Activated B cell treated with CpG ODN at 0.5 μM for 24 hours (primary cell): ENCODE results near the gene STK17A. TPM values are rescaled to one million over a fixed set of nuclear protein-coding genes. Genes with fewer than 3 reads are reported as not detected.
A peak's percentile ranks its signal among the peaks of the same experiment; 100 is the strongest.

Experiments
- ATAC-seq: fragments of 200-7000 bp; cut with Tn5 transposase; one replicate; pipeline ENCODE4 v1.10.0; 2021; ENCODE audit warnings: low read depth, mild to moderate bottlenecking, moderate library complexity
- CTCF ChIA-PET: fragments of 350-600 bp; sonication (Branson Sonifier 250); formaldehyde crosslinking; loops from one replicate; lab custom pipeline; 2021; ENCODE audit warnings: antibody characterized with exemption; lab: Charles Lee
- POLR2A ChIA-PET: fragments of 350-600 bp; sonication (Branson Sonifier 250); formaldehyde crosslinking; loops from one replicate; lab custom pipeline; 2021; ENCODE audit warnings: antibody characterized with exemption; lab: Charles Lee
- DNase-seq: peaks from one replicate; pipeline ENCODE4 v3.0.0; 2022
- H3K27ac Mint-ChIP-seq: one replicate; pipeline ENCODE4 v1.8.0; 2020; ENCODE audit warnings: mixed read lengths
- H3K27me3 Mint-ChIP-seq: one replicate; pipeline ENCODE4 v1.8.0; 2021; ENCODE audit warnings: mixed read lengths
- H3K36me3 Mint-ChIP-seq: one replicate; pipeline ENCODE4 v1.8.0; 2021; ENCODE audit warnings: low read depth, mixed read lengths
- H3K4me1 Mint-ChIP-seq: one replicate; pipeline ENCODE4 v1.8.0; 2021; ENCODE audit warnings: mixed read lengths
- H3K4me3 Mint-ChIP-seq: one replicate; pipeline ENCODE4 v1.8.0; 2020; ENCODE audit warnings: mild to moderate bottlenecking, mixed read lengths
- H3K9me3 Mint-ChIP-seq: one replicate; pipeline ENCODE4 v1.8.0; 2020; ENCODE audit warnings: mixed read lengths
- intact Hi-C: fragments of 100-400 bp; cut with micrococcal nuclease; formaldehyde crosslinking; loops from one replicate; pipeline ENCODE4 v1.15.1; 2024
- total RNA-seq: library from RNA; stranded (reverse); gene quantifications from 2 replicates; pipeline ENCODE4 v1.2.3, GENCODE V29; 2022
- TF ChIP-seq, protein P1 (sequence below): fragments of 200-600 bp; IDR thresholded peaks from one replicate; pipeline ENCODE4 v1.8.0; 2022; ENCODE audit warnings: antibody characterized with exemption, mild to moderate bottlenecking

The STK17A gene
- total RNA-seq, 1 donor from 2014 or later = 68.6 TPM

DNA sequence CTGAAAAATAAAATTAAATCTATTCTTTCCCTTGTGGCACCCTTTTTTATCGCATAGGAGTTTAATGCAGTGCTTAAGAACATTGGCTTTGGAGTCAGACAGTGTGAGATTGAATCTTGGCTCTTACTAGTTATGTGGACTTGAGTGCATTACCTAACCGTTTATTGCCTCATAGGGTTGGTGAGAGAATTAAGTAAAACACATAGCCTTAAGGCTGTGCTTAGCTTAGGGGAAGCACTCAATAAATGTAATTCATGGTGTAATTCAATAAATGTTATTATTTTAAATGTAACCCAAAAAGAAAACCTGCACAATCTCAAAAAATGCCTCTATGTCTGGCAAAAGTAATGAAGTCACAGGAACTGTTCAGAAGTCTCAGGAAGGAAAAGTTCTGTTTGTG lies 2.7 kb downstream of the STK17A start:
- Mint-ChIP-seq H3K27me3 (no peaks in the 10 kb centered on the region), H3K36me3 (peaks cover 20% of the 10 kb centered on the region), H3K4me1 (peaks cover 66% of the 10 kb centered on the region), H3K4me3 (peak overlapping the region; percentile 92), H3K9me3 (no peaks in the 10 kb centered on the region), H3K27ac (peak overlapping the region; percentile 97)
- ChIA-PET CTCF (interaction anchor here (0.9 to 11.2 kb wide), 4 partner anchors 36 to 114 kb away, joined by 5 to 648 read pairs (median 6); no protein-coding TSS in a partner anchor), POLR2A (interaction anchor here (1.6 to 7.9 kb wide), 5 partner anchors 21 to 249 kb away, joined by 3 to 342 read pairs (median 26); no protein-coding TSS in a partner anchor)
- no peak for DNase-seq
- intact Hi-C loops = loop anchor here (5.0 kb wide), 1 partner anchor 1703 kb away; no protein-coding TSS in a partner anchor
- TF ChIP-seq, protein P1, sequence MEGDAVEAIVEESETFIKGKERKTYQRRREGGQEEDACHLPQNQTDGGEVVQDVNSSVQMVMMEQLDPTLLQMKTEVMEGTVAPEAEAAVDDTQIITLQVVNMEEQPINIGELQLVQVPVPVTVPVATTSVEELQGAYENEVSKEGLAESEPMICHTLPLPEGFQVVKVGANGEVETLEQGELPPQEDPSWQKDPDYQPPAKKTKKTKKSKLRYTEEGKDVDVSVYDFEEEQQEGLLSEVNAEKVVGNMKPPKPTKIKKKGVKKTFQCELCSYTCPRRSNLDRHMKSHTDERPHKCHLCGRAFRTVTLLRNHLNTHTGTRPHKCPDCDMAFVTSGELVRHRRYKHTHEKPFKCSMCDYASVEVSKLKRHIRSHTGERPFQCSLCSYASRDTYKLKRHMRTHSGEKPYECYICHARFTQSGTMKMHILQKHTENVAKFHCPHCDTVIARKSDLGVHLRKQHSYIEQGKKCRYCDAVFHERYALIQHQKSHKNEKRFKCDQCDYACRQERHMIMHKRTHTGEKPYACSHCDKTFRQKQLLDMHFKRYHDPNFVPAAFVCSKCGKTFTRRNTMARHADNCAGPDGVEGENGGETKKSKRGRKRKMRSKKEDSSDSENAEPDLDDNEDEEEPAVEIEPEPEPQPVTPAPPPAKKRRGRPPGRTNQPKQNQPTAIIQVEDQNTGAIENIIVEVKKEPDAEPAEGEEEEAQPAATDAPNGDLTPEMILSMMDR = no peak
- ATAC-seq = no peak

GRCh38 chr7:43586251-43586900 lies 3.5 kb downstream of the STK17A start:
- Mint-ChIP-seq H3K27me3 (no peaks in the 10 kb centered on the region), H3K36me3 (peaks cover 22% of the 10 kb centered on the region), H3K9me3 (no peaks in the 10 kb centered on the region), H3K27ac (peak overlapping the region; percentile 97), H3K4me1 (peaks cover 73% of the 10 kb centered on the region), H3K4me3 (peak overlapping the region; percentile 92)
- ChIA-PET CTCF (interaction anchor here (0.7 to 11.2 kb wide), 6 partner anchors 19 to 113 kb away, joined by 3 to 648 read pairs (median 4); no protein-coding TSS in a partner anchor), POLR2A (interaction anchor here (0.6 to 7.9 kb wide), 11 partner anchors 20 to 971 kb away, joined by 3 to 342 read pairs (median 4); partner anchors contain the start of gene UBE2D4)
- DNase-seq (no peak), ATAC-seq (no peak)
- intact Hi-C loops = loop anchor here (5.0 kb wide), 1 partner anchor 1704 kb away; no protein-coding TSS in a partner anchor
- TF ChIP-seq, protein P1 = no peak

- DNase-seq (no peak), ATAC-seq (no peak)
- H3K4me1 Mint-ChIP-seq = peaks cover 88% of the 10 kb centered on the region
- H3K4me3 Mint-ChIP-seq = peak overlapping the region; percentile 36
- intact Hi-C loops = loop anchor here (1.0 to 5.0 kb wide), 2 partner anchors 37 to 1706 kb away; no protein-coding TSS in a partner anchor
- peaks cover 30% of the 10 kb centered on the region for H3K36me3 Mint-ChIP-seq
- peaks cover 2% of the 10 kb centered on the region for H3K9me3 Mint-ChIP-seq
- TF ChIP-seq, protein P1 = no peak
- ChIA-PET CTCF (interaction anchor here (11.2 kb wide), 1 partner anchor 111 kb away, joined by 648 read pairs; no protein-coding TSS in a partner anchor), POLR2A (interaction anchor here (7.9 kb wide), 1 partner anchor 59 kb away, joined by 342 read pairs; no protein-coding TSS in a partner anchor)
- no peaks in the 10 kb centered on the region for H3K27me3 Mint-ChIP-seq
- peak overlapping the region; percentile 92 for H3K27ac Mint-ChIP-seq
Observed at GRCh38 chr7:43588477-43589132, 5.7 kb downstream of the STK17A start.

- ChIA-PET POLR2A (interaction anchor here (7.9 kb wide), 1 partner anchor 59 kb away, joined by 342 read pairs; no protein-coding TSS in a partner anchor), CTCF (no interaction called here)
- H3K27ac Mint-ChIP-seq = peak overlapping the region; percentile 92
- peaks cover 27% of the 10 kb centered on the region for H3K36me3 Mint-ChIP-seq
- peaks cover 2% of the 10 kb centered on the region for H3K9me3 Mint-ChIP-seq
- H3K27me3 Mint-ChIP-seq = no peaks in the 10 kb centered on the region
- ATAC-seq (no peak), DNase-seq (no peak)
- intact Hi-C loops = loop anchor here (1.0 to 5.0 kb wide), 2 partner anchors 36 to 1707 kb away; no protein-coding TSS in a partner anchor
- TF ChIP-seq, protein P1 = no peak
- H3K4me1 Mint-ChIP-seq = peaks cover 90% of the 10 kb centered on the region
- H3K4me3 Mint-ChIP-seq = peak overlapping the region; percentile 39
Observed at GRCh38 chr7:43589133-43589478, 6.2 kb downstream of the STK17A start.
